ENCODE data around the gene CTBS. TPM values are rescaled to one million over a fixed set of nuclear protein-coding genes. Genes with fewer than 3 reads are reported as not detected.
"Not testable (repeated sequence)": the region's sequence is repeated elsewhere in the genome, so short reads cannot be mapped to it uniquely, and the experiment has no call there.

CTBS gene
- total RNA-seq, 1 donor from 2014 or later = 24.3 TPM

- no peak for ATAC-seq
- Histone ChIP-seq H3K36me3 (no peaks in the 10 kb centered on the region), H3K27ac (no peak overlapping the region), H3K4me1 (no peaks in the 10 kb centered on the region), H3K4me3 (no peak overlapping the region), H3K9me3 (no peaks in the 10 kb centered on the region), H3K27me3 (no peaks in the 10 kb centered on the region)
- intact Hi-C loops (cut with DNase I) = no loop called here
- TF ChIP-seq CTCF (IDR thresholded peaks at IDR 0.05) = no peak
- DNase-seq = no peak
These were observed 24.2 kb upstream of the CTBS start for GRCh38 chr1:84598418-84598817.

DNA sequence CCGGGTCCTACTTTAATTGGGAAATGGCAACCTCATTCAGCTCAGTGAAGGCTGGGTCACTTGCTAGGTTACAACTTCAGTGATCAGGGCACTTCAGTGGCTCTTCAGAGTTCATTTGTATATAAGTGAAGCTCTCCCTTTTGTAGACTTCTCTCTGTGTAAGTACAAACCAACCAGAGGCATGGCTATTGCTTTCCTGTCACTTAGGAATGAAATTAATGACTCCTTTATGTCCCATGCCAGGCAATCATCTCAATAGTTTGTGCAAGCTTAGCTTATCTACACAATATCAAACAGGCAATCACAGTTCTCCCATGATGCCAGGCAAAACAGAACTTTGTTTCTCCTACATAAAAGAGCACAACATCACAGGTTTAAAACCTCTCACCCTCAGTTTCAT, 22.8 kb upstream of the CTBS start:
- intact Hi-C loops (cut with DNase I) = no loop called here
- TF ChIP-seq CTCF (IDR thresholded peaks at IDR 0.05) = no peak
- Histone ChIP-seq H3K36me3 (no peaks in the 10 kb centered on the region), H3K27ac (no peak overlapping the region), H3K4me3 (no peak overlapping the region), H3K27me3 (no peaks in the 10 kb centered on the region), H3K9me3 (no peaks in the 10 kb centered on the region), H3K4me1 (no peaks in the 10 kb centered on the region)
- no peak for DNase-seq
- no peak for ATAC-seq

DNA sequence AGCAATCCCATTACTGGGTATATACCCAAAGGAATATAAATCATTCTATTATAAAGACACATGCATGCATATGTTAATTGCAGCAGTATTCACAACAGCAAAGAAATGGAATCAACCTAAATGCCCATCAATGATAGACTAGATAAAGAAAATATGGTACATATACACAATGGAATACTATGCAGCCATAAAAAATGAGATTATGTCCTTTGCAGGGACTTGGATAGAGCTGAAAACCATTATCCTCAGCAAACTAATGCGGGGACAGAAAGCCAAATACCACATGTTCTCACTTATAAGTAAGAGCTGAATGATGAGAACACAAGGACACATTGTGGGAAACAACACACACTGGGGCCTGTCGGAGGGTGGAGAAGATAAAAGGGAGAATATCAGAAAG, 20.7 kb upstream of the CTBS start:
- ATAC-seq; H3K36me3 ChIP-seq; intact Hi-C loops (cut with DNase I); H3K27me3 ChIP-seq; H3K27ac ChIP-seq; H3K4me3 ChIP-seq; H3K4me1 ChIP-seq; DNase-seq; H3K9me3 ChIP-seq: not testable (repeated sequence)

DNA sequence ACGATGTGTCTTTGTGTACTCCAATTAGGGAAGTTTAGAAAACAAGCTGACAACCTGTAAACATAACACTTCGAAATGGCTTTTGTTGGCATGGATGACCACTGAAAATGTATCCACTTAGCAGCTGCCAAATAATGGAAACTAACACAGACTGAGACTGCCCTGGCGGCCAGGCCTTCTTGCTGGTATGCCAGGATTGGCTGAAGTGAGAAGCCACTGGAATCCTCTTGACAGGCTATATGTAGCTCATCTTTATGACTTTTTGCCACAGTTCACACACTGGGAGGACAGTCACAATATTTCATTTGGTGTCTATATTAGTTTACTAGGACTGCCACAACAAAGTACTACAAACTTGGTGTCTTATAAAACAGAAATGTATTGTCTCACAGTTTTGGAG, 12.9 kb upstream of the CTBS start:
- no peaks in the 10 kb centered on the region for H3K27me3 ChIP-seq
- DNase-seq = no peak
- no peaks in the 10 kb centered on the region for H3K36me3 ChIP-seq
- no peaks in the 10 kb centered on the region for H3K9me3 ChIP-seq
- no peak for TF ChIP-seq CTCF (IDR thresholded peaks at IDR 0.05)
- no peak for ATAC-seq
- no peak overlapping the region for H3K4me3 ChIP-seq
- no peaks in the 10 kb centered on the region for H3K4me1 ChIP-seq
- intact Hi-C loops (cut with DNase I) = no loop called here
- H3K27ac ChIP-seq = no peak overlapping the region

DNA sequence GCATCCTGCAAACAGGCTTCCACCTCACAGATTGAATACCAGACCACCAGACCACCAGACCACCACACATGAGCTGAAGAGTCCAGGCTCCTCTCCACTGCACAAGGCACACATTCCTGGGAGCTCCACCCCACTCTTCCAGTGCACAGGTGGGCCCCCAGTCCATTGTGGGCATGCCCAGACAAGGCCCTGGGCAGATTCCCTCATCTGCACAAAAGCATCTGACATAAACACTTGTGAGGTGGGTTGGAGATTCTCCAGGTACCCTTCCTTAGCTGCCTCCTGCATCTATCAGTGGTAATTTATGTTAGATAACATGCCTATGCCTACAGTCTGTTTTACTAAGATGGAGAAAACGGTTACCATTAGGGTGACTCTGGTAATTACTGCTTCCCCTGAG, 11.6 kb upstream of the CTBS start:
- H3K27ac ChIP-seq = no peak overlapping the region
- DNase-seq (no peak), ATAC-seq (no peak)
- H3K9me3 ChIP-seq = no peaks in the 10 kb centered on the region
- no peaks in the 10 kb centered on the region for H3K4me1 ChIP-seq
- H3K4me3 ChIP-seq = no peak overlapping the region
- H3K27me3 ChIP-seq = no peaks in the 10 kb centered on the region
- TF ChIP-seq CTCF (IDR thresholded peaks at IDR 0.05) = no peak
- H3K36me3 ChIP-seq = no peaks in the 10 kb centered on the region
- intact Hi-C loops (cut with DNase I) = no loop called here

DNA sequence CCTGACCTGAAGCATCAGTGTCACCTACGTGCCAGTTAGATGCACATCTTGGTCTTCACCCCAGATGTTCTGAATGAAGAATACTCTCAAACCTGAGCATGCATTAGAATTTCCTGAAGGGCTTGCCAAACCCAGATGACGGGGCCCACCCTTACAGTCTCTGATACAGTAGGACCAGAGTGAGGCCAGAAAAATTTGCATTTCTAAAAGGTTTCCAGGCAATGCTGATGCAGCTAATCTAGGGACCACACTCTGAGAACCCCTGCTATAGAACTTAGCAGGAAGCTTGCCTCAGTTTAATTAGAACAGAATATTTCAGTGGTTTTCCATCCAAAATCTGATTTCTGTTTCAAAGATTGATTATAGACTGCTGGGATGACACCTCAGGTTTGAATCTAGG, 9.9 kb upstream of the CTBS start:
- Histone ChIP-seq H3K4me1 (no peaks in the 10 kb centered on the region), H3K27me3 (no peaks in the 10 kb centered on the region), H3K9me3 (no peaks in the 10 kb centered on the region), H3K4me3 (no peak overlapping the region), H3K36me3 (no peaks in the 10 kb centered on the region), H3K27ac (no peak overlapping the region)
- no peak for TF ChIP-seq CTCF (IDR thresholded peaks at IDR 0.05)
- intact Hi-C loops (cut with DNase I) = no loop called here
- ATAC-seq (no peak), DNase-seq (no peak)
